Measurements from ENCODE around the gene LFNG.

DNA sequence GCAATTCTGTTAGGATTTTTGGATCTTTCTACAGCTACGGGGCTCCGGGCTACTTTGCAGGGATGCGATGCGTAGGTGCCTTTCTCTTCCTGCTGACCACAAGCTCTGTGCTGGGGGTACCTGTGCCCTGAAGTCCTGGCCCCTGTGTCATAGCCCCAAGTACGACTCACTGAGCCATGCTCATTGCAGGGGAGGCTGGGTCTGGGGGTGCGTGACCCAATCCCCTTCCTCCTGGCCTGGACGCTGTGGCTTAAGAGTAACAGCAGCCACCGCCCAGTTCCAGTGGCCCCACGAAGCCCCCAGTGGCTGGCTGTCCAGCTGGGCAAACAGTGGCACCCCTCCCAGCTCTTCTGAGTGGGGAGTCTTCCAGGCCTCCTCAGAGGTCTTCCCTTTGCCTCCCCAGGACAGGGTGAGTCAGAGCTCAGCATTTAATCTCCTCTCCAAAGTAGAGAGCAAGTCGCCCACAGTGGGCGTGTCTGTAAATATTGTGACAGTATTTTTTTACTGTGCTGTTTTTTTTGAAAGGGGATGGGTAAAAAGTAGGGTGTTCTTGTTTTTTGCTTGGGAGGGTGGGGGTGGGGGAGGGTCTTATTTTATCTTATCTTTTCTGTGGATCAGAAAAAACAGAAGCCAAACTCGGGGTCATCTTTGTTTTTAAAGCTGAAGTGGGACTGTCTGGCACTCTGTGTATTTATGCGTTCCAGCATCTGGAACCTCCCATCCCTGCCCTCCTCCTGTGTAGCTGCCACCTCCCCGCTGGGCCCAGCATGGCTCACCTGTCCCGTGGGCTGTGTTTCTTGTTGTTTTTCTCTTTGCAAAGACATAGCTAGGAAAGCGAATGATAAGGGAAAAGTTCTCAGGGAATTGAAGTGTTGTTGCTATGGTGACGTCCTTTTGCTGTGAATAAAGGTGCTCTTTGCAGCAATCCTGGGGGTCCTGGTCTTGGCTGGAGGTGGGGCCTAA, 8.2 kb downstream of the LFNG start:
- TF ChIP-seq, protein P1, sequence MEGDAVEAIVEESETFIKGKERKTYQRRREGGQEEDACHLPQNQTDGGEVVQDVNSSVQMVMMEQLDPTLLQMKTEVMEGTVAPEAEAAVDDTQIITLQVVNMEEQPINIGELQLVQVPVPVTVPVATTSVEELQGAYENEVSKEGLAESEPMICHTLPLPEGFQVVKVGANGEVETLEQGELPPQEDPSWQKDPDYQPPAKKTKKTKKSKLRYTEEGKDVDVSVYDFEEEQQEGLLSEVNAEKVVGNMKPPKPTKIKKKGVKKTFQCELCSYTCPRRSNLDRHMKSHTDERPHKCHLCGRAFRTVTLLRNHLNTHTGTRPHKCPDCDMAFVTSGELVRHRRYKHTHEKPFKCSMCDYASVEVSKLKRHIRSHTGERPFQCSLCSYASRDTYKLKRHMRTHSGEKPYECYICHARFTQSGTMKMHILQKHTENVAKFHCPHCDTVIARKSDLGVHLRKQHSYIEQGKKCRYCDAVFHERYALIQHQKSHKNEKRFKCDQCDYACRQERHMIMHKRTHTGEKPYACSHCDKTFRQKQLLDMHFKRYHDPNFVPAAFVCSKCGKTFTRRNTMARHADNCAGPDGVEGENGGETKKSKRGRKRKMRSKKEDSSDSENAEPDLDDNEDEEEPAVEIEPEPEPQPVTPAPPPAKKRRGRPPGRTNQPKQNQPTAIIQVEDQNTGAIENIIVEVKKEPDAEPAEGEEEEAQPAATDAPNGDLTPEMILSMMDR (IDR thresholded peaks at IDR 0.05 in 8 of 11, conservative IDR thresholded peaks at IDR 0.05 in 3 of 11), result no peak
- TF ChIP-seq POLR2AphosphoS5 (IDR thresholded peaks at IDR 0.05) (no peak), POLR2A (IDR thresholded peaks at IDR 0.05) (no peak)

All from spleen (tissue), 7 donors.